ELF-1 (cell line): Measurements from ENCODE around the gene ATP5PD.
"Not testable (repeated sequence)": the region's sequence is repeated elsewhere in the genome, so short reads cannot be mapped to it uniquely, and the experiment has no call there.

Experiments
- DNase-seq: peaks from one replicate; pipeline ENCODE4 v3.0.0-alpha.2; 2016; ENCODE audit warnings: low read depth, low spot score

The ATP5PD gene

GRCh38 chr17:75059369-75060345 is 12.9 kb upstream of the ATP5PD start:
- DNase-seq, result no peak

DNA sequence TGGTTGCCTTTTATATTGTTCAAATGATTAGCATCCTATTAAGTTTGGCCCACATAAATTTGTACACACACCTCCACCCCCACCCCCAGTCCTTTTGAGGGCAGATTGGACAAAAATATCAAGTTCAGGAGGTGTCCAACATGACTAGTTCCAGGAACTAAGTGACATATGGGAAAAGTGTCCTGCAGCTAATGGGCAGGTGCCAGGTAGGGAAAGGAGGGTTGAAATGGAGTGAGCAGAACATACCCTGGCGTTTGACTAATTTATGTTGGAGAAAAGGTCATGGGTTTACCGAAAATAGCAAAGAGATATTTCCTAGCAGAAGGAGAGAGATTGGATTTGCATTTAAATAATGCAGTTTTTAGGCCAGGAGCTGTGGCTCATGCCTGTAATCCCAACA is 5.2 kb upstream of the ATP5PD start:
- no peak for DNase-seq

DNA sequence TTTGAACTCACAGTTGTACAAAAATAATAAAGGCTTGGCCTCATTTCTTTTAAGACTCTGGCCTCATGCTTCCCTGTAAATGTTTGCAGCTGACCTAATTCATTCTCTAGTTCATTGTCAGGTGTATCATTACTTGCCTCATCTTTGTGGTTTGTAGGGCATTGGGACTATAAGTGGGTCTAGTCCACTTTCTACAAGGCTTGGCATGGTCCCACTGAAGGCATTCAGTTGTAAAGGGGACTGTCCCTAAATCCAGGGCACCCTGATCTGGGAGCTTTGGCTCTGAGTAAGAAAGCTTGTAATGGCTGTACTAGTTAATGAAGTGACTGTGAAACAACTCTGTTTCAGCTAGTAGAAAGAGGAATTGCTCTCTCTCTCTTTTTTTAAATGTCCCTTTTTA is 2.9 kb upstream of the ATP5PD start:
- no peak for DNase-seq

GRCh38 chr17:75049057-75049456 is 2.3 kb upstream of the ATP5PD start:
- no peak for DNase-seq

DNA sequence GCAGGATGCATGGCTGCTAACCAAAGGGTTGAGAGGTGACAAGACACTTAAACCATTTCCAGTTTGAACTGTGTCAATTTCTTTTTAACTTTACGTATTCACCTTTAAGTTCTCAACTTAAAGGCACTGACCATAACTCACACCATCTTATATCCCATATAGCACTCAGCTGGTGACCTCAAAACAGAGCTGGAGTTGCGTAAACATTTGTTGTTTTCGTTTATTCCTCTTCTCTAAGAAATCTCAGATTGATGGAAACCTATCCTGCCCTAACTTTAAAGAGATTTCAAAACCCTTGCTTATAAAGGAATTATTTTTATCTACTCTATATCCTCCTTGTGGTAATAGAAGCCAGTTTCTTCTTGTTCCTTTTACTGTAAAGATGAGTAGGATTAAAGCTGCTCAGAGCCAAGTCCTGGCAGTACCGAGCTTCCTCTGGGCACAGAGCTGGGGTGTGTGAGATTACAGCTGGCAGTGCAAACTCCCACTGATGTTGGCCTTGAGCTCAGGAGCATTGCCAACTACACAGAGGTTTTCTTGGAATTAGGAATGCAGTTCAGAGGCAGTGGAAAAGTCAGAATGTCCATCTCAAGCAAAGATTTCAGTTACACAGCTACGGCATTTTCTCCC is 1.6 kb upstream of the ATP5PD start:
- DNase-seq, result no peak

DNA sequence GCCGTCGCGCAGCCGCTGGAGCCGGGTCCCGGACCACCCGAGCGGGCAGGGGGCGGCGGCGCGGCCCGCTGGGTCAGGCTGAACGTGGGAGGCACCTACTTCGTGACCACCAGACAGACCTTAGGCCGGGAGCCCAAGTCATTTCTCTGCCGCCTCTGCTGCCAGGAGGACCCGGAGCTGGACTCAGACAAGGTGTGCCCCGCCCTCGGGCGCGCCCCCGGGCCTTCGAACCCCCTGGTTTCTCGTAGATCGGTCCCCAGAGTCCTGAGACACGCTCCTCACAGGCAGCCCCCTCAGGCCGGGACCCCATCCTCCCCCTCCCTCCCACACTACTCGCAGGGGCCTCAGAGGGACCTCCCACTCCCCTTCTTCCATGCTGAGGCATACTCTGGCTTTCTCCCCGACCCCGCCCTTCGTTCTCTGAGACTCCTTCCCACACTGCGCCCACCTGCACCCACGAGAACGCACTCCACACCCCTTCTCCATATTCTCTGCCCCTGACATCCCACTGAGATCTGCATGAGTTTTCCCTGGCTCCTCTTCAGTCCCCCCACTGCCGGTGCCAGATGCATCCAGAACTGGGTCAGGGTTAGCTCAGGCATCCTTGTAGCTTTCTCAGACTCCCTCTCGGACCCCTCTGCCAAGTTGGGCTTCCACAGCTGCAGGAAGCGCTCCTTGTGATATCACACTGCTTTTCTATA is 779 bp upstream of the ATP5PD start:
- no peak for DNase-seq

DNA sequence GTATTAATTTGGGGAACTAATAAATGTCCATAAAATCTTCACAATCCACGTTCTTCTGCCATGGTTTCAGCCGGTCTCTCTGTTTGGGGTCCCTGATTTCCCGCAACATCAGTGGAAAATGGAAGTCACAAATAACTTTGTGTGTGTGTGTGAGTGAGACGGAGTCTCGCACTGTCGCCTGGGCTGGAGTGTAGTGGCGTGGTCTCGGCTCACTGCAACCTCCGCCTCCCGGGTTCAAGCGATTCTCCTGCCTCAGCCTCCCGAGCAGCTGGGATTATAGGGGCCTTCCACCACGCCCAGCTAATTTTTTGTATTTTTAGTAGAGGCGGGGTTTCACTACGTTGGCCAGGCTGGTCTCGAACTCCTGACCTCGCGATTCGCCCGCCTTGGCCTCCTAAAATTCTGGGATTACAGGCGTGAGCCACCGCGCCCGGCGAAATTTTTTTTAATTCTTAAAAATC is 793 bp downstream of the ATP5PD start:
- peak; percentile 19 for DNase-seq

- DNase-seq, result peak; percentile 45
These were observed 2.1 kb downstream of the ATP5PD start for GRCh38 chr17:75044716-75045115.

DNA sequence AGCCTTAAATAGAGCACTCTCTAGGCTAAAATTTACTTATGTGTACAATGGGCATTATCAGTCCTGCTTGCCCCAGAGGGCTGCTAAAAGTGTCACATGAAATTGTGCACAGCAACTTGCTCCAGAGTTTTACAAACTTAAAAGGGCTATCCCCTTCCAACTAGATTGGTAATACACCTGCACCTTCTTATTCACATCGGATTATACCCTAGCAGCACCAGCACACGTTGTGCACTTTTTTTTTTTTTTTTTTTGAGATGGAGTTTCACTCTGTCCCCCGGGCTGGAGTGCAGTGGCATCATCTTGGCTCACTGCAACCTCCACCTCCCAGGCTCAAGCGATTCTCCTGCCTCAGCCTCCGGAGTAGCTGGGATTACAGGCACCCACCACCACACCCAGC is 3.0 kb downstream of the ATP5PD start:
- not testable (repeated sequence) for DNase-seq

DNA sequence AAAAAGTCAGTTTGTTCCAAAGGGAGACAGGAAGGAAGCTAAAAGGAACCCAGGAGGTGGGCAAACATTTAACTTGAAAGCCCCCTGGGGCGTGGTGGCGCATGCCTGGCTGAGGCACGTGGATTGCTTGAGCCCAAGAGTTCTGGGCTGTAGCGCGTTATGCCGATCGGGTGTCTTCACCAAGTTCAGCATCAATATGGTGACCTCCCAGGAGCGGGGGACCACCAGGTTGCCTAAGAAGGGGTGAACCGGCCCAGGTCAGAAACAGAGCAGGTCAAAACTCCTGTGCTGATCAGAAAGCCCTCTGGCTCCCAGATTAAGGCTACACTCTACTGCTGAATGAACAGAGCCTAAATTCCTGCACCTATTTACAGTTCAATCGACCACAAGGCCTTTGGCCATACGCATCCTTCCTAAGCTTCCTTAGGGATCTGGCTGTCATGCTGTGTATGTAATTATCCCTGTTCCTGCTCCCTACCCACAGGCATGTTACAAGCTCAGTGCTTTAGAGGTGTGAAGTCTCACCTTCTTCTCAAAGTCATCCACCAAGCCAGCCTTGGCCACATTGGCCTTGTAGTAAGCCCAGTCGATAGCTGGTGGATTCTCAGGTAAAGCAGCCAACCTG is 5.0 kb downstream of the ATP5PD start:
- peak; percentile 82 for DNase-seq

GRCh38 chr17:75039238-75039637 is 7.5 kb downstream of the ATP5PD start:
- no peak for DNase-seq

GRCh38 chr17:75036643-75037268 is 10.0 kb downstream of the ATP5PD start:
- peak; percentile 84 for DNase-seq

GRCh38 chr17:75034236-75034908 is 12.4 kb downstream of the ATP5PD start:
- peak; percentile 98 for DNase-seq

GRCh38 chr17:75033346-75034235 is 13.2 kb downstream of the ATP5PD start:
- peak; percentile 98 for DNase-seq

GRCh38 chr17:75032720-75033280 is 14.0 kb downstream of the ATP5PD start:
- DNase-seq, result no peak

DNA sequence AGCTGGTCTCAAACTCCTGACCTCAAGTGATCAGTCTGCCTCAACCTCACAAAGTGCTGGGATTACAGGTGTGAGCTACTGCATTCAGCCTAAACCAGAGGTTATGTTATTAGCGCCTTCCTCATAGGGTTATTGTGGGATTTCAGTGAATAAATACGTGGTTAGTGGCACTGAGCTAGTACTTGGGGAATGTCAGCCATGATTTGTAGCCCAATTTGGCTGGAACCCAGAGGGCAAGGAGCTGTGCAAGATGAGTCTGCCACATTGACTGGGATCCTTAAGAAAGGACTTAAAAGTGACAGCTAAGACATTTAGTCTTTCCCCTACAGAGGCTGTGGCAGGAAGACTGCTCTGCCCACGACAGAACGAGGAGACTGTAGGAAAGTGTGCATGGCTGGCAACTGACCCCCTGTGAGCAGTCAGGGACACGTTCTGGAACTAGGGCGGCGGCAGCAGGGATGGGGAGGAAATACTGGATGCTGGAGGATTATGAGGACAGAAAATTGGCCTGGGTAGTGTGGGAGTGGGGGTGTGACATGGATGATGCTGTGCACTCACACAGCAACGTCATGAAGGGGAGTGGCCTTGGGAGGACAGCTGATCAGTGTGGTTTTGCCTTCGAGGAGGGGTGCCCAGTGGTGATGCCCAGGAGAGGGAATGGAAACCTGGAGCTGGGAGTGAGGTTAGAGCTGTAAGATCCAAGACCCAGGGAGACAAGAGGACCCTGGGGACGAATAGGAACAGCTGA is 14.6 kb downstream of the ATP5PD start:
- no peak for DNase-seq

DNA sequence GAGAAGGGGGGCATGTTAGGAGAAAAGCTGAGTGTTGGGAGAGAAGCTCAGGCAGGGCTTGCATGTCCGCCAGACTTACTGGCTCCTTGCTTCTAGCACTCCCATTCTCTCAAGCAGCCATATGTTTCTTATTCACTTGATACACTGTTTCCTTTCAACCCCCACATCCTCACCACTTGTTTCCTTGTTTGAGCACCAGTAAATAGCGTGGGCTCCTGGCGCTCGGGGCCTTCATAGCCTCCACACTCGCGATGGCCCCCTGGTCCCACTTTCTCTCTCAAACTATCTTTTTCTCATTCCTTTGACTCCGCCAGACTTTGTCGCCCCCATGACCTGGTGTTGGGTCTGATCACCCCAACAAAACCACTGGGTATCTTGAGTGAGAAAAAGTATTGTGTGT is 16.6 kb downstream of the ATP5PD start:
- DNase-seq, result no peak

- DNase-seq, result not testable (repeated sequence)
These were observed 20.1 kb downstream of the ATP5PD start for GRCh38 chr17:75026650-75027049.

GRCh38 chr17:75025398-75025734 is 21.4 kb downstream of the ATP5PD start:
- DNase-seq, result not testable (repeated sequence)
